ENCODE results near the gene AEBP1. TPM values are rescaled to one million over a fixed set of nuclear protein-coding genes. Genes with fewer than 3 reads are reported as not detected.

AEBP1 gene
- total RNA-seq, 1 donor, result 168 TPM

DNA sequence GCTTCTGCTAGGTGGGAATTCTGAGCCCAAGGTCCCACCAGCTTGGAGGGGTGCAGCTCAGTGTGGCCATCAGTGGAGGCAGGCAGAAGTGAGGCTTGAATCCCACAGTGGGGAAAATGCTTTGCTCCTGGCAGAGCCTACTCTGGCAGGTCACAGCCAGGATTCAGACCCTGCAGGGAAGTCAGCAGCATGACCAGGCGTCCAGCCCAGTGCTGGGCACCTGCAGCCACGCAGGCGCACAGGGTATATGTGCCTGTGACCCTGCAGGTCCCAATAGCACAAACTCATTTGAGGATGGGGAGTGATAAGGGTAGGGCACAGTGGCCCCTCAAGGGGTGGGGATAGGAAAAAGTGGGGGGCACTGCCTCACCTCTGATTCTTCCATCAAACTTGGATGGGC lies 8.4 kb upstream of the AEBP1 start:
- DNase-seq (ENCODE audit: low read depth), result no peak
- H3K4me3 ChIP-seq (ENCODE audit: low read depth, low read length), result no peak overlapping the region
- TF ChIP-seq, protein P1, sequence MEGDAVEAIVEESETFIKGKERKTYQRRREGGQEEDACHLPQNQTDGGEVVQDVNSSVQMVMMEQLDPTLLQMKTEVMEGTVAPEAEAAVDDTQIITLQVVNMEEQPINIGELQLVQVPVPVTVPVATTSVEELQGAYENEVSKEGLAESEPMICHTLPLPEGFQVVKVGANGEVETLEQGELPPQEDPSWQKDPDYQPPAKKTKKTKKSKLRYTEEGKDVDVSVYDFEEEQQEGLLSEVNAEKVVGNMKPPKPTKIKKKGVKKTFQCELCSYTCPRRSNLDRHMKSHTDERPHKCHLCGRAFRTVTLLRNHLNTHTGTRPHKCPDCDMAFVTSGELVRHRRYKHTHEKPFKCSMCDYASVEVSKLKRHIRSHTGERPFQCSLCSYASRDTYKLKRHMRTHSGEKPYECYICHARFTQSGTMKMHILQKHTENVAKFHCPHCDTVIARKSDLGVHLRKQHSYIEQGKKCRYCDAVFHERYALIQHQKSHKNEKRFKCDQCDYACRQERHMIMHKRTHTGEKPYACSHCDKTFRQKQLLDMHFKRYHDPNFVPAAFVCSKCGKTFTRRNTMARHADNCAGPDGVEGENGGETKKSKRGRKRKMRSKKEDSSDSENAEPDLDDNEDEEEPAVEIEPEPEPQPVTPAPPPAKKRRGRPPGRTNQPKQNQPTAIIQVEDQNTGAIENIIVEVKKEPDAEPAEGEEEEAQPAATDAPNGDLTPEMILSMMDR (IDR thresholded peaks at IDR 0.05; ENCODE audit: insufficient read depth, low read length), result no peak

DNA sequence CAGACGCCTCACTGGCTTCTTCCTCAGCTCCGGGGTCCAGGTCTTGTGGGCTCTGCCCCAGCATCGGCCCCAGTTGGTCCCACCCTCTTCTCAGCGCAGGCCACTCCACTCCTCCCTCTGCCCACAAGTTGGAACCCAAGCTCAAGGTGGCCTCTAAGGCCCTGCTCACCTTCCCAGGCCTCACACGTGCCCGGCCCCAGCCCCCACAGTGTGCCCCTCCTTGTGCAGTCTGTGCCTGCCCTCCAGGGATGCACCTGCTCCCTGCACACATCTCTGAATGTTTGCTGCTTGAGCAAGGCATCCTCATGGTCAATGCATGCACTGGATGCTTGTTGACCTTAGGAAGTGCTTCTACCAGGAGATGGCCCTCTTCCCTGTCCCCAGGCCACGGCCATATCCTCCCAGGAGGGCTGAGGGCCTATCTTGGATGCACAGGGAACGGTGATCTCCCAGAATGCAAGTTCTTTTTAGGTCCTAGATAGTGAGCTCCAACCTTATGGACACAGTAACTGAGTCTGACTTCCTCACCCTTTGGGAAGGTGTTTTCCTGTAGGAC lies 7.7 kb upstream of the AEBP1 start:
- no peak overlapping the region for H3K4me3 ChIP-seq (ENCODE audit: low read depth, low read length)
- no peak for DNase-seq (ENCODE audit: low read depth)
- TF ChIP-seq, protein P1 (IDR thresholded peaks at IDR 0.05; ENCODE audit: insufficient read depth, low read length), result no peak

DNA sequence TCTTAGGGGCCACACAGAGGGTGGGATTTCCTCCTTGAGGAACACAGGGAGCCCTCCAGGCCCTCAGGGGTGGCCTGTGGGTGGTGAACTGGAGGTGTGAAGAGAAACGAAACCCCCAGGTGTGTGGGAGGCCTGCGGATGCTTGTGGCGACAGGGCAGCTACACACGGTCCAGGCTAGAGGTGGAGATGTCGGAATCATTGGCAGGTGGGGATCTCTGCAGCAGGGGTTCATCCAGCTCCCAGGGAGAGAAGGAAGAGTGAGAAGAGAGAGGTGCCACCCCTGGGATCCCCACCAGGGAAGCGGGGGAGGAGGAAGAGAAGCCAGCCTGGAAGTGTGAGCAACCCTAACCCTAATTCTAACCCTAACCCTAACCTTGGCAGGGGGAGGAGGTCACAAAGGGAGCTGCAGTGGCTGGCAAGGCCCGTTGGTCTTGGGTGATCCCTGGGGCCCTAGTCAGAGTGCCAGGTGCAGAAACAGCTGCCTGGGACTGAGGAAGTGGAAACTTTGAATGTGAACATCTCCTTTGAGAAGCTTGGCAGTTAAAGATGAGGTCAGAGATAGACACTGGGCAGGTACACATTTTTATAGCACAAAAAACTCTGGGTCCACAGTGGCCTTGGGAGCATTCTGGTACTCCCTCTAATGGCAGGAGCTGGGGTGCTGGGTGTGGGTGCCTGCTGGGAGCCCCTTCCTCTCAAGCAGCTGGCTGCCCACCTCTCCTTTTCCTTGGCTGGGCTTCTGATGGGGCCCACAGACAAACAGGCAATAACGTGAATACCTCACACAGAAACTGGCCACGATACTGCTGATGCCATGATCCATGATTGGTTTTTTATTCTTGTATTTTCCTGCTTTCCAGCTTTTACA lies 6.8 kb upstream of the AEBP1 start:
- TF ChIP-seq, protein P1 (IDR thresholded peaks at IDR 0.05; ENCODE audit: insufficient read depth, low read length), result no peak
- no peak for DNase-seq (ENCODE audit: low read depth)

DNA sequence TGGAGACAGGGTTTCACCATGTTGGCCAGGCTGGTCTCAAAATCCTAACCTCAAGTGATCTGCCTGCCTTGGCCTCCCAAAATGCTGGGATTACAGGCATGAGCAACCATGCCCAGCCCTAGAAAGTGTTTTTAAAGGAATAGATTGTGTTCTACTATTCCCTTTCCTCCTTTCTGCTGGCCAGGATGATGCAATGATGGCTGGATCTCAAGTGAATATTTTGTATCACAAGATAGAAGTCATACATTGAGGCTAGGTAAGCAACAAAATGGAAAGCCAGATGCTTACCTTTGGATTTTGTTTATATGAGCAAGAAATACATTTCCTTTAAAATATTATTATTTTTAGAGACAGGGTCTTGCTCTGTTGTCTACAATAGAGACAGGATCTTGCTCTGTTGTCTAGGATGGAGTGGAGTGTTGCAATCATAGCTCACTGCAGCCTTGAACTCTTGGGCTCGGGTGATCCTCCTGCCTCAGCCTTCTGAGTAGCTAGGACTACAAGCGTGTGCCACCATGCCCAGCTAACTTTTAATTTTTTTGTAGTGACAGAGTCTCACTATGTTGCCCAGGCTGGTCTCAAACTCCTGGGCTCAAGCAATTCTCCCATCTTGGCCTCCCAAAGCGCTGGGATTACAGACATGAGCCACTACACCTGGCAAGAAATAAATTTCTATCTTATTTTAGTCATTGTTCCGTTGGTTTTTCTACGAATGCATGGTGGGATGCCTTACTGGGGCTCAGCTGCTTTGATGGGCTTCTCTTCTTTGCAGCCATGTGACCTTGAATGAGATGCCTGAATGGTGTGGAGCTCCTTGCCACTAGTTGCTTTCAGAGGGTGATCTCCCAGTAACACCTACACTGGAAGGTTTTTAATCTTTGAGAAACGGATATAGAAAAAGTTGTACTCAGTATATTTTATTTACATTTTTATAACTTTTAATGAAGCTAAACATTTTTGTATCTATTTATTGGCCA lies 5.8 kb upstream of the AEBP1 start:
- no peak overlapping the region for H3K4me3 ChIP-seq (ENCODE audit: low read depth, low read length)
- TF ChIP-seq, protein P1 (IDR thresholded peaks at IDR 0.05; ENCODE audit: insufficient read depth, low read length), result no peak
- DNase-seq (ENCODE audit: low read depth), result peak; percentile 32

More for the DNA sequence above, 6.8 kb upstream of the AEBP1 start:
- no peak overlapping the region for H3K4me3 ChIP-seq (ENCODE audit: low read depth, low read length)

DNA sequence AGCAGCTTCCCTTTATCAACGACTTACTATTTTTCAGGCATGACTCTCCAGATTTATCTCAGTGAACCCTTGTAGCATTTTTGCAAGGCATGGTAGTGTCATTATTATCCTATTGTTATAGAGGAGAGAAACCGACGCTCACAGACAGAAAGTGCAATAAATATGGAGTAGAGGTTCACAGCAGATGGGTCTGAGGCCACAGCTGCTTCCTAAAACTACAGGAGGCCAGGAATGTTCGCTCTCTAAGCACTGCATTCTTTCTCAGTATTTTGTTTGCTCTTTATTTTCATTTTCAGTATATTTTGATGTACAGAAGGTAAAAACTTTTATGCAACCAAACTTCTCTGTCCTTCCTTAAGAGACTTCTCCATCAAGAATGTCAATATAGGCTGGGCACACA lies 4.5 kb upstream of the AEBP1 start:
- H3K4me3 ChIP-seq (ENCODE audit: low read depth, low read length), result no peak overlapping the region
- TF ChIP-seq, protein P1 (IDR thresholded peaks at IDR 0.05; ENCODE audit: insufficient read depth, low read length), result no peak
- no peak for DNase-seq (ENCODE audit: low read depth)

DNA sequence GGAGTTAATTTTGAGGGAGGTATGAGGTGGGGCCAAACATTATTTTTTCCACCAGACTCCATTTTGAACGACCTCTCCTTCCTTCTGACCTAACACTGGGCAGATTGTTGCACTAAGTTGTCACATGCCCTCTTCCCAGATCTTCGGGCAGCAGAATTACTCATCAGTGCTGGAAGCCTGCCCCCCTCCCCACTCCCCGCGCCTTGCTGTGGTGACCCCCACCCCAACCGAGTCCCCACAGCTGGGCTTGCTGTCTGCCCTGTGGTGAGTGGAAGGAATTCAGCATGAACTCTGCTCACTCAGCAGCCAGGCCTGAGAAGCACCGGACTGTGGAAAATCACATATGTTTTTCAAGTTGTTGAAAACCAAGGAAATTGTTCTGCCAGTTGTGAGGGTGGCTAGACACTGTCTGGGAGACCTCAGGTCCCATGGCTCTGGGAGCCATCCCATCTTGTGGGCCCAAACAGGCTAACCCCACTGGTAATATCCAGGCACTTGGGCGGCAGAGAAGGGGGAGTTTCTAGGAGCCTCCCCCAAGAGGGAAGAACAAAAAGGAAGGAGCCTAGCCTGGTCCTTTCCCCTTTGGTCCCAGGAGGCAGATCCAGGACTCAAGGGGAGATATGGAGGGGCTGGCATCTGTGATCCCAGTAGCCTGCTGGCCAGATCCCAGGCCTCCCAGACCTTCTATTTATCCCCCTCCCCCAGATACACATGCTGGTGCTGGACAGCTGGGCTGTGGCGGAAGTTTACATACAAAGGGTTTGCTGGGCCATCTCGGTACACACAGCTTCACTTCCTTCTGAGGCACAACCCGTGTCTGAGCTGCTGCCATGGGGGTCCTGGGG lies 3.5 kb upstream of the AEBP1 start:
- peak; percentile 69 for DNase-seq (ENCODE audit: low read depth)

More for the DNA sequence above, 3.5 kb upstream of the AEBP1 start:
- H3K4me3 ChIP-seq (ENCODE audit: low read depth, low read length), result no peak overlapping the region
- TF ChIP-seq, protein P1 (IDR thresholded peaks at IDR 0.05; ENCODE audit: insufficient read depth, low read length), result no peak
